Epithelial cell of esophagus (primary cell): Measurements from ENCODE around the gene REN.

Experiments
- DNase-seq: peaks from one replicate; pipeline ENCODE4 v3.0.0; 2010; ENCODE audit warnings: low read depth
- H3K4me3 ChIP-seq: 2 replicates; pipeline ENCODE4 v1.5.1; 2011; ENCODE audit warnings: mild to moderate bottlenecking, low read length, control low read depth
- CTCF ChIP-seq: IDR thresholded peaks from 2 replicates; pipeline ENCODE4 v1.5.1; 2011; ENCODE audit warnings: low read depth, mild to moderate bottlenecking, low read length, control low read depth, inconsistent platforms; ENCODE audit not compliant: insufficient read depth; ENCODE audit errors: missing control alignments

REN gene

GRCh38 chr1:204110894-204111633 is 55.1 kb downstream of the REN start:
- TF ChIP-seq CTCF = no peak
- DNase-seq = no peak
- no peak overlapping the region for H3K4me3 ChIP-seq

- no peak for DNase-seq
- no peak for TF ChIP-seq CTCF
- no peak overlapping the region for H3K4me3 ChIP-seq
Measured at GRCh38 chr1:204108312-204109141, 57.6 kb downstream of the REN start.

- no peak for DNase-seq
- TF ChIP-seq CTCF = no peak
- no peak overlapping the region for H3K4me3 ChIP-seq
Measured at GRCh38 chr1:204107892-204108291, 58.2 kb downstream of the REN start.

GRCh38 chr1:204106825-204107224 is 59.3 kb downstream of the REN start:
- no peak for DNase-seq
- TF ChIP-seq CTCF = no peak

GRCh38 chr1:204105131-204105515 is 61.0 kb downstream of the REN start:
- no peak for TF ChIP-seq CTCF
- DNase-seq = no peak
- H3K4me3 ChIP-seq = no peak overlapping the region

More at GRCh38 chr1:204106825-204107224, 59.3 kb downstream of the REN start:
- no peak overlapping the region for H3K4me3 ChIP-seq
